ENCODE results near the gene CAPZB. TPM values are rescaled to one million over a fixed set of nuclear protein-coding genes. Genes with fewer than 3 reads are reported as not detected.

The CAPZB gene
- polyA plus RNA-seq, 1 donor from 2014 or later, result 159 TPM

DNA sequence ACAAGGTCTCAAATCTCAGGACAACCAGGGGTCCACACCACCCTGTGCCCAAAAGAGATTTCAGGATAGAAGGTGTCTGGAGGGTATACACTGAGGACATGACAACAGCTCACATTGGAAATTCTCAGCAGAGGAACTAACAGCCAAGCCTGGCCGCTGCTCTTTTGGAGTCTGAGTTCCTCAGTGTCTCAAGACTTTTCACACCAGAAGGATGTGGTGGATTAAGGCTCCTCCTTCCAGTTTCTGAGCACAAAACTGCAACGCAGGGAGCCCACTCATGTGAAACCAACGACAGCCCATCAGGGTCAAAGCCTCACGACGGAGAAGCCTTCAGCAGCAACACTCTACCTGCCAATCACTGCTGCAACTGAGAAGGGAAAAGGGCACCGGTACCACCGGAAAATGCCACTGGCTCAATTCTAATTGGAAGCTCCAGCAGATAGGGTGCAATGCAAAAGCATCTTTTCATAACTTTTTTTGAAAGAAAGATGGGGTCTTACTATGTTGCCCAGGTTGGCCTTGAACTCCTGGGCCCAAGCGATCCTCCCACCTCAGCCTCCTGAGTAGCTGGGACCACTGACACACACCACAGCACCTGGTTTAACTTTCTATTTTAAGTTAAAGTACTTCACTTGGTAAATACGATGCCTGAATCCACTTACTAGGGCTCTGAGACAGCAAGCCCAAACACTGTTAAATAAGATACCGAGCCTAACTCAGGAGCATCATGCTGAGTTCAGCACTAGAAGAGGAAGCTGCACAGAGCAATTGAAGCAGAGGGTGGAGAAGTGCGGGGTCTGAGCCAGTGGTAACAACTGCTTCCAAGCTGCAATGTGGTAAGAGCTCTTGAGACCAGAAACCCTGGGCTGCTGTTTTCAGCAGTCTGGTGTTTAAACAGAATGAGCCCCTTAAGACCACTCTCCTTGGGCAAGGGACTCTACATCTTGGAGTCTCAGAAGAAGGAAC, 7.8 kb downstream of the CAPZB start:
- H4K20me1 ChIP-seq (ENCODE audit: insufficient read depth), result no peaks in the 10 kb centered on the region
- H3K9me3 ChIP-seq (ENCODE audit: low read length), result no peaks in the 10 kb centered on the region
- no peaks in the 10 kb centered on the region for H3K27me3 ChIP-seq (ENCODE audit: insufficient read depth, low read depth, low read length)
- no peak overlapping the region for H3K27ac ChIP-seq (ENCODE audit: low read length)
- H3K9me2 ChIP-seq (ENCODE audit: insufficient read depth, low read length), result no peaks in the 10 kb centered on the region
- TF ChIP-seq, protein P1, sequence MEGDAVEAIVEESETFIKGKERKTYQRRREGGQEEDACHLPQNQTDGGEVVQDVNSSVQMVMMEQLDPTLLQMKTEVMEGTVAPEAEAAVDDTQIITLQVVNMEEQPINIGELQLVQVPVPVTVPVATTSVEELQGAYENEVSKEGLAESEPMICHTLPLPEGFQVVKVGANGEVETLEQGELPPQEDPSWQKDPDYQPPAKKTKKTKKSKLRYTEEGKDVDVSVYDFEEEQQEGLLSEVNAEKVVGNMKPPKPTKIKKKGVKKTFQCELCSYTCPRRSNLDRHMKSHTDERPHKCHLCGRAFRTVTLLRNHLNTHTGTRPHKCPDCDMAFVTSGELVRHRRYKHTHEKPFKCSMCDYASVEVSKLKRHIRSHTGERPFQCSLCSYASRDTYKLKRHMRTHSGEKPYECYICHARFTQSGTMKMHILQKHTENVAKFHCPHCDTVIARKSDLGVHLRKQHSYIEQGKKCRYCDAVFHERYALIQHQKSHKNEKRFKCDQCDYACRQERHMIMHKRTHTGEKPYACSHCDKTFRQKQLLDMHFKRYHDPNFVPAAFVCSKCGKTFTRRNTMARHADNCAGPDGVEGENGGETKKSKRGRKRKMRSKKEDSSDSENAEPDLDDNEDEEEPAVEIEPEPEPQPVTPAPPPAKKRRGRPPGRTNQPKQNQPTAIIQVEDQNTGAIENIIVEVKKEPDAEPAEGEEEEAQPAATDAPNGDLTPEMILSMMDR (IDR thresholded peaks at IDR 0.05; ENCODE audit: poor library complexity, severe bottlenecking), result no peak
- TF ChIP-seq SMC3 (conservative IDR thresholded peaks at IDR 0.05; ENCODE audit: poor library complexity), result no peak
- TF ChIP-seq, protein P2, sequence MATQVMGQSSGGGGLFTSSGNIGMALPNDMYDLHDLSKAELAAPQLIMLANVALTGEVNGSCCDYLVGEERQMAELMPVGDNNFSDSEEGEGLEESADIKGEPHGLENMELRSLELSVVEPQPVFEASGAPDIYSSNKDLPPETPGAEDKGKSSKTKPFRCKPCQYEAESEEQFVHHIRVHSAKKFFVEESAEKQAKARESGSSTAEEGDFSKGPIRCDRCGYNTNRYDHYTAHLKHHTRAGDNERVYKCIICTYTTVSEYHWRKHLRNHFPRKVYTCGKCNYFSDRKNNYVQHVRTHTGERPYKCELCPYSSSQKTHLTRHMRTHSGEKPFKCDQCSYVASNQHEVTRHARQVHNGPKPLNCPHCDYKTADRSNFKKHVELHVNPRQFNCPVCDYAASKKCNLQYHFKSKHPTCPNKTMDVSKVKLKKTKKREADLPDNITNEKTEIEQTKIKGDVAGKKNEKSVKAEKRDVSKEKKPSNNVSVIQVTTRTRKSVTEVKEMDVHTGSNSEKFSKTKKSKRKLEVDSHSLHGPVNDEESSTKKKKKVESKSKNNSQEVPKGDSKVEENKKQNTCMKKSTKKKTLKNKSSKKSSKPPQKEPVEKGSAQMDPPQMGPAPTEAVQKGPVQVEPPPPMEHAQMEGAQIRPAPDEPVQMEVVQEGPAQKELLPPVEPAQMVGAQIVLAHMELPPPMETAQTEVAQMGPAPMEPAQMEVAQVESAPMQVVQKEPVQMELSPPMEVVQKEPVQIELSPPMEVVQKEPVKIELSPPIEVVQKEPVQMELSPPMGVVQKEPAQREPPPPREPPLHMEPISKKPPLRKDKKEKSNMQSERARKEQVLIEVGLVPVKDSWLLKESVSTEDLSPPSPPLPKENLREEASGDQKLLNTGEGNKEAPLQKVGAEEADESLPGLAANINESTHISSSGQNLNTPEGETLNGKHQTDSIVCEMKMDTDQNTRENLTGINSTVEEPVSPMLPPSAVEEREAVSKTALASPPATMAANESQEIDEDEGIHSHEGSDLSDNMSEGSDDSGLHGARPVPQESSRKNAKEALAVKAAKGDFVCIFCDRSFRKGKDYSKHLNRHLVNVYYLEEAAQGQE (IDR thresholded peaks at IDR 0.05; ENCODE audit: borderline replicate concordance), result no peak
- no peak for TF ChIP-seq POLR2AphosphoS5 (IDR thresholded peaks at IDR 0.05)
- TF ChIP-seq EZH2 (IDR thresholded peaks at IDR 0.05; ENCODE audit: borderline replicate concordance, insufficient read depth, low read length, poor library complexity, severe bottlenecking), result no peak
- no peak for TF ChIP-seq MXI1 (conservative IDR thresholded peaks at IDR 0.05; ENCODE audit: poor library complexity, severe bottlenecking)
- TF ChIP-seq EP300 (conservative IDR thresholded peaks at IDR 0.05; ENCODE audit: poor library complexity, severe bottlenecking), result no peak
- H3F3A ChIP-seq (ENCODE audit: insufficient read depth, low read length, poor library complexity, severe bottlenecking), result no peaks in the 10 kb centered on the region
- H3K9ac ChIP-seq (ENCODE audit: low read length), result no peak overlapping the region
- H3K79me2 ChIP-seq (replicated peaks; ENCODE audit: insufficient read depth, low read length), result peaks cover 80% of the 10 kb centered on the region
- no peaks in the 10 kb centered on the region for H3K36me3 ChIP-seq (ENCODE audit: insufficient read depth, low read length)
- H2AFZ ChIP-seq (ENCODE audit: low read depth, low read length), result no peak overlapping the region
- H3K4me2 ChIP-seq (ENCODE audit: low read length), result no peak overlapping the region
- no peak overlapping the region for H3K4me3 ChIP-seq (ENCODE audit: low read length)

DNA sequence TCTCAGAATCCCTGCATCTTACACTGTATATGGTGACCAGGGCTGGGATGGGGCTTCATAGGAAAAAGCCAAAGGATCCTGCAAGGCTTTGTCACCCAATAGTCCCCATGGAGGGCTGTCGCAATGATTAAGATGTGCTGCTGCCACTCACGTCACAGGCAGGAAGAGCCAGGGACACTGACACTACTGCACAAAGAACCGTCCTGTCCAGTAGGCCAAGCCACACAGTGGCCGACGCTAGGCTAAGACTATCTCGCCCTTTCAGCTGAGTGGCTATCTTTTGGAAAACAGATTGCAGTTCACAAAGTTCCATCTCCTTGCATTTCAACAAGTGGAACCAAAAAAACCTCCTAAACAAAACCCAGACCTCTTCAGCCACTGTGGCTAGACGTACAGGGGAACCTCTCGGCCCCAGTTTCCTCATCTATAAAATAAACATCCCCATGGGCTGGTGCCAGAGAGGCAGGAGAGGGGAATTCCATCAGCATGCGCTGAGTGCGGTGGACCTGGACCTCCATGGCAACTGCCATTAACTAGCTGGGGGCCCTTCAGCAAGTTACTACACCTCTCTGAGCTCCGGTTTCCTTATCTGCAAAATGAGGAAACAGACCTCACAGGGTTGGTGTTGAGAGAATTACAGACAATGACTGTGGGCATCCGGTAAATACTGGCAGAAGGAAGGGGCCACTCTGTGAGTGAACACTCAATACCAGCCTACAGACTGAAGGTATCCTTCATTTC, 8.7 kb downstream of the CAPZB start:
- Histone ChIP-seq H4K20me1 (ENCODE audit: insufficient read depth) (no peaks in the 10 kb centered on the region), H2AFZ (ENCODE audit: low read depth, low read length) (no peak overlapping the region), H3K9me2 (ENCODE audit: insufficient read depth, low read length) (no peaks in the 10 kb centered on the region), H3K4me2 (ENCODE audit: low read length) (no peak overlapping the region), H3K79me2 (replicated peaks; ENCODE audit: insufficient read depth, low read length) (peaks cover 75% of the 10 kb centered on the region), H3F3A (ENCODE audit: insufficient read depth, low read length, poor library complexity, severe bottlenecking) (no peaks in the 10 kb centered on the region), H3K36me3 (ENCODE audit: insufficient read depth, low read length) (no peaks in the 10 kb centered on the region), H3K4me3 (ENCODE audit: low read length) (no peak overlapping the region), H3K27me3 (ENCODE audit: insufficient read depth, low read depth, low read length) (no peaks in the 10 kb centered on the region), H3K9me3 (ENCODE audit: low read length) (no peaks in the 10 kb centered on the region), H3K27ac (ENCODE audit: low read length) (no peak overlapping the region), H3K9ac (ENCODE audit: low read length) (no peak overlapping the region)
- TF ChIP-seq POLR2AphosphoS5 (IDR thresholded peaks at IDR 0.05) (no peak), SMC3 (conservative IDR thresholded peaks at IDR 0.05; ENCODE audit: poor library complexity) (no peak), EP300 (conservative IDR thresholded peaks at IDR 0.05; ENCODE audit: poor library complexity, severe bottlenecking) (no peak), TAF1 (IDR thresholded peaks at IDR 0.05; ENCODE audit: low read depth) (no peak), EZH2 (IDR thresholded peaks at IDR 0.05; ENCODE audit: borderline replicate concordance, insufficient read depth, low read length, poor library complexity, severe bottlenecking) (no peak), RAD21 (conservative IDR thresholded peaks at IDR 0.05) (no peak), MXI1 (conservative IDR thresholded peaks at IDR 0.05; ENCODE audit: poor library complexity, severe bottlenecking) (no peak)
- TF ChIP-seq, protein P2 (IDR thresholded peaks at IDR 0.05; ENCODE audit: borderline replicate concordance), result no peak
- TF ChIP-seq, protein P1 (IDR thresholded peaks at IDR 0.05; ENCODE audit: poor library complexity, severe bottlenecking), result no peak
